GM12875 (cell line): ENCODE data around the gene SGF29.

Source experiments
- H3K4me3 ChIP-seq: one replicate; pipeline ENCODE4 v1.5.1; 2011; ENCODE audit warnings: low read depth, low read length, control low read depth
- CTCF ChIP-seq: IDR thresholded peaks from 2 replicates; pipeline ENCODE4 v1.5.1; 2011; ENCODE audit warnings: low read depth, mild to moderate bottlenecking, control low read depth, inconsistent platforms, low read length, moderate library complexity, borderline replicate concordance; ENCODE audit not compliant: insufficient read depth

SGF29 gene

GRCh38 chr16:28527985-28528384 is 25.7 kb upstream of the SGF29 start:
- TF ChIP-seq CTCF: no peak
- no peak overlapping the region for H3K4me3 ChIP-seq

- no peak overlapping the region for H3K4me3 ChIP-seq
- no peak for TF ChIP-seq CTCF
Observed at GRCh38 chr16:28528463-28528867, 25.3 kb upstream of the SGF29 start.

- no peak overlapping the region for H3K4me3 ChIP-seq
- no peak for TF ChIP-seq CTCF
Observed at GRCh38 chr16:28529124-28529523, 24.6 kb upstream of the SGF29 start.

GRCh38 chr16:28531777-28532744 is 21.7 kb upstream of the SGF29 start:
- H3K4me3 ChIP-seq: no peak overlapping the region
- TF ChIP-seq CTCF: no peak

- no peak overlapping the region for H3K4me3 ChIP-seq
- TF ChIP-seq CTCF: no peak
Observed at GRCh38 chr16:28532940-28533647, 20.6 kb upstream of the SGF29 start.

GRCh38 chr16:28534542-28535373 is 19.0 kb upstream of the SGF29 start:
- no peak for TF ChIP-seq CTCF
- H3K4me3 ChIP-seq: no peak overlapping the region
